GM18502 (cell line): ENCODE measurements around the gene TUBA1B.
"Not testable (repeated sequence)": the region's sequence is repeated elsewhere in the genome, so short reads cannot be mapped to it uniquely, and the experiment has no call there.

Experiments used
- ATAC-seq: cut with Tn5 transposase; IDR thresholded peaks from one replicate; pipeline ENCODE4 v1.9.1; 2021; ENCODE audit warnings: mild to moderate bottlenecking; ENCODE audit not compliant: unreplicated experiment, poor library complexity

Gene TUBA1B

GRCh38 chr12:49129332-49130150 is 1.7 kb downstream of the TUBA1B start:
- ATAC-seq, result no peak

GRCh38 chr12:49127971-49128370 is 3.2 kb downstream of the TUBA1B start:
- ATAC-seq, result not testable (repeated sequence)

GRCh38 chr12:49126852-49127763 is 4.1 kb downstream of the TUBA1B start:
- no peak for ATAC-seq

GRCh38 chr12:49121047-49121696 is 10.0 kb downstream of the TUBA1B start:
- ATAC-seq, result no peak

GRCh38 chr12:49111206-49111605 is 20.0 kb downstream of the TUBA1B start:
- peak; percentile 1 for ATAC-seq

GRCh38 chr12:49110464-49111155 is 20.6 kb downstream of the TUBA1B start, which contains the start of gene LMBR1L:
LMBR1L (minus strand) TSS chr12:49110847; CDS start chr12:49110555, 292 bp downstream.
- ATAC-seq, result peak; percentile 98

GRCh38 chr12:49109641-49110463 is 21.3 kb downstream of the TUBA1B start:
- ATAC-seq, result no peak

- no peak for ATAC-seq
These were observed 22.2 kb downstream of the TUBA1B start for GRCh38 chr12:49108958-49109404.

- ATAC-seq, result no peak
These were observed 25.6 kb downstream of the TUBA1B start for GRCh38 chr12:49105504-49106084.

- ATAC-seq, result no peak
These were observed 26.4 kb downstream of the TUBA1B start for GRCh38 chr12:49104822-49105221.

GRCh38 chr12:49100380-49100779 is 30.8 kb downstream of the TUBA1B start:
- no peak for ATAC-seq

GRCh38 chr12:49098703-49099102 is 32.5 kb downstream of the TUBA1B start:
- no peak for ATAC-seq

- ATAC-seq, result no peak
These were observed 33.2 kb downstream of the TUBA1B start for GRCh38 chr12:49098035-49098451.

- ATAC-seq, result no peak
These were observed 33.8 kb downstream of the TUBA1B start for GRCh38 chr12:49097381-49097780.

- ATAC-seq, result no peak
These were observed 36.2 kb downstream of the TUBA1B start for GRCh38 chr12:49094975-49095365.

GRCh38 chr12:49094160-49094974 is 36.8 kb downstream of the TUBA1B start, which contains the start of gene DHH:
DHH (minus strand) TSS chr12:49094801; CDS start chr12:49094512, 289 bp downstream.
- ATAC-seq, result no peak

GRCh38 chr12:49093792-49094159 is 37.4 kb downstream of the TUBA1B start:
- no peak for ATAC-seq
